Liver (tissue), 9 donors: ENCODE data around the gene B3GAT3. TPM values are rescaled to one million over a fixed set of nuclear protein-coding genes. Genes with fewer than 3 reads are reported as not detected.
"Not testable (repeated sequence)": the region's sequence is repeated elsewhere in the genome, so short reads cannot be mapped to it uniquely, and the experiment has no call there.

ENCODE experiments used
- DNase-seq: peaks from one replicate; pipeline ENCODE4 v3.0.0-alpha.2; 2017; ENCODE audit warnings: low spot score
- H3K27ac ChIP-seq, 2 donors: one replicate each; pipeline ENCODE4 v1.7.0; 2013; ENCODE audit warnings: inconsistent platforms in 2 of 2, low read length in 2 of 2, control low read depth in 1 of 2, low read depth in 1 of 2, mild to moderate bottlenecking in 1 of 2
- H3K27me3 ChIP-seq, 4 donors: one replicate each; pipeline versions ENCODE4 v1.6.1 to v1.7.0; 2013; ENCODE audit warnings: low read length in 3 of 4, inconsistent platforms in 1 of 4, mild to moderate bottlenecking in 1 of 4, moderate library complexity in 1 of 4; ENCODE audit not compliant: control insufficient read depth in 4 of 4, insufficient read depth in 4 of 4
- H3K36me3 ChIP-seq, 4 donors: one replicate each; pipeline versions ENCODE4 v1.6.1 to v1.7.0; 2013; ENCODE audit warnings: low read length in 3 of 4, mild to moderate bottlenecking in 3 of 4, low read depth in 1 of 4, moderate library complexity in 1 of 4; ENCODE audit not compliant: control insufficient read depth in 4 of 4, insufficient read depth in 3 of 4
- H3K4me1 ChIP-seq, 4 donors: one replicate each; pipeline versions ENCODE4 v1.6.1 to v1.7.0; 2013; ENCODE audit warnings: low read length in 3 of 4, mild to moderate bottlenecking in 3 of 4, moderate library complexity in 1 of 4; ENCODE audit not compliant: control insufficient read depth in 4 of 4, insufficient read depth in 4 of 4
- H3K4me3 ChIP-seq, 3 donors: one replicate each; pipeline versions ENCODE4 v1.6.1 to v1.7.0; 2013; ENCODE audit warnings: low read length in 3 of 3, control low read depth in 1 of 3, low read depth in 1 of 3, mild to moderate bottlenecking in 1 of 3
- H3K9ac ChIP-seq, 2 donors: one replicate each; pipeline ENCODE4 v1.7.0; 2013; ENCODE audit warnings: low read length in 2 of 2, mild to moderate bottlenecking in 2 of 2, moderate library complexity in 2 of 2, control low read depth in 1 of 2, low read depth in 1 of 2
- H3K9me3 ChIP-seq, 4 donors: one replicate each; pipeline versions ENCODE4 v1.6.1 to v1.7.0; 2013; ENCODE audit warnings: low read length in 3 of 4; ENCODE audit not compliant: control insufficient read depth in 4 of 4
- EGR1 ChIP-seq, 2 donors: IDR thresholded peaks; 2 replicates each; pipeline ENCODE4 v1.6.1; 2016 to 2018; ENCODE audit warnings: antibody characterized with exemption in 2 of 2, low read depth in 2 of 2
- FOXA1 ChIP-seq: IDR thresholded peaks from 2 replicates; pipeline ENCODE4 v1.6.1; 2016; ENCODE audit warnings: antibody characterized with exemption
- FOXA2 ChIP-seq: IDR thresholded peaks from 2 replicates; pipeline ENCODE4 v1.6.1; 2016; ENCODE audit warnings: antibody characterized with exemption
- GABPA ChIP-seq, 2 donors: IDR thresholded peaks in 1 of 2; conservative IDR thresholded peaks in 1 of 2; 2 replicates each; pipeline ENCODE4 v1.6.1; 2016; ENCODE audit warnings: antibody characterized with exemption in 2 of 2, mild to moderate bottlenecking in 1 of 2, moderate library complexity in 1 of 2
- JUND ChIP-seq, 2 donors: IDR thresholded peaks; 2 replicates each; pipeline ENCODE4 v1.6.1; 2016; ENCODE audit warnings: antibody characterized with exemption in 2 of 2
- RAD21 ChIP-seq, 2 donors: IDR thresholded peaks; 2 replicates each; pipeline ENCODE4 v1.6.1; 2016; ENCODE audit warnings: antibody characterized with exemption in 2 of 2, mild to moderate bottlenecking in 2 of 2
- RXRA ChIP-seq, 2 donors: IDR thresholded peaks; 2 replicates each; pipeline ENCODE4 v1.6.1; 2017 to 2018; ENCODE audit warnings: antibody characterized with exemption in 2 of 2, mild to moderate bottlenecking in 1 of 2
- TAF1 ChIP-seq: conservative IDR thresholded peaks from 2 replicates; pipeline ENCODE4 v1.6.1; 2016; ENCODE audit warnings: antibody characterized with exemption, mild to moderate bottlenecking
- YY1 ChIP-seq: IDR thresholded peaks from 2 replicates; pipeline ENCODE4 v1.6.1; 2016; ENCODE audit warnings: antibody characterized with exemption, mild to moderate bottlenecking
- ZBTB33 ChIP-seq: IDR thresholded peaks from 2 replicates; pipeline ENCODE4 v1.6.1; 2016; ENCODE audit warnings: antibody characterized with exemption
- WGBS: extraction: QIAGEN DNeasy Blood & Tissue Kit; methylation state at CpG from one replicate; pipeline ENCODE4 v1.1.7; 2013; 5-methylcytosine and 5-hydroxymethylcytosine counted together
- polyA plus RNA-seq, 2 donors: library from polyadenylated mRNA; stranded (reverse) in 1 of 2; unstranded in 1 of 2; fragments of 200-250 nt in 1 of 2; fragments of >200 nt in 1 of 2; fragmentation: Nextera tagmentation in 1 of 2; extraction: Ambion mirVana in 1 of 2; gene quantifications; one replicate each; pipeline versions ENCODE4 v1.2.1 to v1.2.3, GENCODE V29; 2013 to 2015
- total RNA-seq, 2 donors: library from RNA; depleted of rRNA; stranded (reverse); fragments of >200 nt; gene quantifications; one replicate each; pipeline ENCODE4 v1.2.3, GENCODE V29; 2014
- TF ChIP-seq, protein P1 (sequence below): IDR thresholded peaks from 2 replicates; pipeline ENCODE4 v1.6.1; 2016; ENCODE audit warnings: antibody characterized with exemption, mild to moderate bottlenecking
- TF ChIP-seq, protein P2 (sequence below): fragments of 150-350 bp; IDR thresholded peaks from 2 replicates; pipeline ENCODE4 v1.5.1; 2017; ENCODE audit warnings: improper control_type of control experiment, low read depth, low read length; ENCODE audit not compliant: missing input control
- TF ChIP-seq, protein P3 (sequence below): IDR thresholded peaks from 2 replicates; pipeline ENCODE4 v1.6.1; 2016; ENCODE audit warnings: antibody characterized with exemption
- TF ChIP-seq, protein P4 (sequence below): IDR thresholded peaks from 2 replicates; pipeline ENCODE4 v1.6.1; 2016; ENCODE audit warnings: antibody characterized with exemption
- donor health status: healthy.
- donor health status: healthy.
- donor health status: healthy.
- donor health status: healthy.
- donor health status: healthy.

B3GAT3 gene
- total and polyA plus RNA-seq, 4 donors: 13.1 to 29.2 (median 17.8) TPM

DNA sequence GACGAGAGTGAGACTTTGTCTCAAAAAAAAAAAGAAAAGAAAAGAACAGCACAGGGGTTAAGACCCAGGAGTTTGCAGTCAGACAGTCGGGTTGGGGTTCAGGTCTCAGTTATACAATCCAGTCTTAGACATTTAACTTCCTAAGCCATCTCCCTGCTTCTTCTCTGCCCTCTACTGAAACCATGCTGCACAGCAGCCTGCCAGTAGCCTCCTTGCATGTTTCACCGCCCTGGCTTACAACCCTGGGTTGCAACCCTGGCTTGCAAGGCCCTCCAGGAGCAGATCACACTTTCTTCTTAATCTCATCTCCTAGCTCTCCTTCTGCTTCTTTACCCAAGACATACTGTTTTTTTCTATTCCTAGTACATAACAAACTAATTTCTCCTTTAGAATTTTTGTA is 5.9 kb upstream of the B3GAT3 start:
- no peak overlapping the region for H3K4me3 ChIP-seq
- TF ChIP-seq, protein P1, sequence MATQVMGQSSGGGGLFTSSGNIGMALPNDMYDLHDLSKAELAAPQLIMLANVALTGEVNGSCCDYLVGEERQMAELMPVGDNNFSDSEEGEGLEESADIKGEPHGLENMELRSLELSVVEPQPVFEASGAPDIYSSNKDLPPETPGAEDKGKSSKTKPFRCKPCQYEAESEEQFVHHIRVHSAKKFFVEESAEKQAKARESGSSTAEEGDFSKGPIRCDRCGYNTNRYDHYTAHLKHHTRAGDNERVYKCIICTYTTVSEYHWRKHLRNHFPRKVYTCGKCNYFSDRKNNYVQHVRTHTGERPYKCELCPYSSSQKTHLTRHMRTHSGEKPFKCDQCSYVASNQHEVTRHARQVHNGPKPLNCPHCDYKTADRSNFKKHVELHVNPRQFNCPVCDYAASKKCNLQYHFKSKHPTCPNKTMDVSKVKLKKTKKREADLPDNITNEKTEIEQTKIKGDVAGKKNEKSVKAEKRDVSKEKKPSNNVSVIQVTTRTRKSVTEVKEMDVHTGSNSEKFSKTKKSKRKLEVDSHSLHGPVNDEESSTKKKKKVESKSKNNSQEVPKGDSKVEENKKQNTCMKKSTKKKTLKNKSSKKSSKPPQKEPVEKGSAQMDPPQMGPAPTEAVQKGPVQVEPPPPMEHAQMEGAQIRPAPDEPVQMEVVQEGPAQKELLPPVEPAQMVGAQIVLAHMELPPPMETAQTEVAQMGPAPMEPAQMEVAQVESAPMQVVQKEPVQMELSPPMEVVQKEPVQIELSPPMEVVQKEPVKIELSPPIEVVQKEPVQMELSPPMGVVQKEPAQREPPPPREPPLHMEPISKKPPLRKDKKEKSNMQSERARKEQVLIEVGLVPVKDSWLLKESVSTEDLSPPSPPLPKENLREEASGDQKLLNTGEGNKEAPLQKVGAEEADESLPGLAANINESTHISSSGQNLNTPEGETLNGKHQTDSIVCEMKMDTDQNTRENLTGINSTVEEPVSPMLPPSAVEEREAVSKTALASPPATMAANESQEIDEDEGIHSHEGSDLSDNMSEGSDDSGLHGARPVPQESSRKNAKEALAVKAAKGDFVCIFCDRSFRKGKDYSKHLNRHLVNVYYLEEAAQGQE: no peak
- TF ChIP-seq, protein P2, sequence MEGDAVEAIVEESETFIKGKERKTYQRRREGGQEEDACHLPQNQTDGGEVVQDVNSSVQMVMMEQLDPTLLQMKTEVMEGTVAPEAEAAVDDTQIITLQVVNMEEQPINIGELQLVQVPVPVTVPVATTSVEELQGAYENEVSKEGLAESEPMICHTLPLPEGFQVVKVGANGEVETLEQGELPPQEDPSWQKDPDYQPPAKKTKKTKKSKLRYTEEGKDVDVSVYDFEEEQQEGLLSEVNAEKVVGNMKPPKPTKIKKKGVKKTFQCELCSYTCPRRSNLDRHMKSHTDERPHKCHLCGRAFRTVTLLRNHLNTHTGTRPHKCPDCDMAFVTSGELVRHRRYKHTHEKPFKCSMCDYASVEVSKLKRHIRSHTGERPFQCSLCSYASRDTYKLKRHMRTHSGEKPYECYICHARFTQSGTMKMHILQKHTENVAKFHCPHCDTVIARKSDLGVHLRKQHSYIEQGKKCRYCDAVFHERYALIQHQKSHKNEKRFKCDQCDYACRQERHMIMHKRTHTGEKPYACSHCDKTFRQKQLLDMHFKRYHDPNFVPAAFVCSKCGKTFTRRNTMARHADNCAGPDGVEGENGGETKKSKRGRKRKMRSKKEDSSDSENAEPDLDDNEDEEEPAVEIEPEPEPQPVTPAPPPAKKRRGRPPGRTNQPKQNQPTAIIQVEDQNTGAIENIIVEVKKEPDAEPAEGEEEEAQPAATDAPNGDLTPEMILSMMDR: no peak
- no peak for DNase-seq
- H3K9me3 ChIP-seq: no peaks in the 10 kb centered on the region
- H3K27me3 ChIP-seq: no peaks in the 10 kb centered on the region
- H3K27ac ChIP-seq: no peak overlapping the region
- H3K4me1 ChIP-seq: peaks cover 0 to under 1% (median 0%) of the 10 kb centered on the region in 4 donors
- peaks cover 36 to 73% (median 68%) of the 10 kb centered on the region in 4 donors for H3K36me3 ChIP-seq
- H3K9ac ChIP-seq: no peak overlapping the region
- WGBS: 90% methylated on average over 3 of the region's 3 CpGs

DNA sequence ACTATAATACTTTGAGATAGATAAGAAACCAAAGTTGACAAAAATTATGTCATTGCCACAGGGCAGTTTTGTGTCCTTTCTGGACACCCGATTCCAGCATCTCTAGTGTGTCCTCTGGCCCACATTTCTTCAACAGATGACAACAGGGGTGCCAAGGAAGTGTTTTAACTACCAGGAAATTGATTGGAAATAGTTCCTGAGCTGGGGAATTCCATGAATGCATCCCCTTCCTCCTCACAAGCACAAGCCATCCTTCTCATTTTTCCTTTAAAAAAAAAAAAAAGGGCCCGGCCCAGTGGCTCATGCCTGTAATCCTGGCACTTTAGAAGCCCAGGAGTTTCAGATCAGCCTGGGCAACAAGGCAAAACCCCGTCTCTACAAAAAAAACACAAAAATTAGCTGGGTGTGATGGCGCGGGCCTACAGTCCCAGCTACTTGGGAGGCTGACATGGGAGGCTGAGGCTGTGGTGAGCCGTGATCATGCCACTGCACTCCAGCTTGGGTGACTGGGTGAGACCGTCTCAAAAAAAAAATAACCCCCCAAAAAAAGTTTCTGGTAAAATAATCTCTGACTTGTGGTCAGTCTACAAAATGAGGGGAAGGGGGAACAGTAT is 797 bp upstream of the B3GAT3 start:
- H3K36me3 ChIP-seq: peaks cover 9 to 27% (median 24%) of the 10 kb centered on the region in 4 donors
- no peak overlapping the region for H3K4me3 ChIP-seq
- H3K27ac ChIP-seq: peak overlapping the region; percentile 80 to 96
- no peaks in the 10 kb centered on the region for H3K27me3 ChIP-seq
- DNase-seq: no peak
- TF ChIP-seq GABPA (IDR thresholded peaks at IDR 0.05 in 1 of 2, conservative IDR thresholded peaks at IDR 0.05 in 1 of 2) (no peak), RAD21 (IDR thresholded peaks at IDR 0.05) (no peak)
- peaks cover 4 to 17% (median 10%) of the 10 kb centered on the region in 4 donors for H3K4me1 ChIP-seq
- 89% methylated on average over 7 of the region's 7 CpGs for WGBS
- no peak overlapping the region for H3K9ac ChIP-seq
- no peaks in the 10 kb centered on the region for H3K9me3 ChIP-seq

GRCh38 chr11:62621027-62621566 is 689 bp downstream of the B3GAT3 start:
- DNase-seq: no peak
- Histone ChIP-seq H3K9me3 (no peaks in the 10 kb centered on the region), H3K4me3 (peak overlapping the region; percentile 68 to 89 (median 74)), H3K4me1 (peaks cover 4 to 17% (median 10%) of the 10 kb centered on the region in 4 donors), H3K27me3 (no peaks in the 10 kb centered on the region), H3K27ac (peak overlapping the region; percentile 80 to 96), H3K9ac (peak overlapping the region; percentile 33 to 77), H3K36me3 (peaks cover 0 to 21% (median 12%) of the 10 kb centered on the region in 4 donors)
- WGBS: 28% methylated on average over 8 of the region's 8 CpGs
- TF ChIP-seq RAD21 (IDR thresholded peaks at IDR 0.05): no peak
- no peak for TF ChIP-seq TAF1
- TF ChIP-seq YY1: no peak
- TF ChIP-seq FOXA1: no peak
- no peak for TF ChIP-seq FOXA2
- no peak for TF ChIP-seq JUND (IDR thresholded peaks at IDR 0.05)
- TF ChIP-seq GABPA (IDR thresholded peaks at IDR 0.05 in 1 of 2, conservative IDR thresholded peaks at IDR 0.05 in 1 of 2): no peak
- TF ChIP-seq ZBTB33: no peak
- TF ChIP-seq, protein P3, sequence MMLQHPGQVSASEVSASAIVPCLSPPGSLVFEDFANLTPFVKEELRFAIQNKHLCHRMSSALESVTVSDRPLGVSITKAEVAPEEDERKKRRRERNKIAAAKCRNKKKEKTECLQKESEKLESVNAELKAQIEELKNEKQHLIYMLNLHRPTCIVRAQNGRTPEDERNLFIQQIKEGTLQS: no peak
- no peak for TF ChIP-seq RXRA (IDR thresholded peaks at IDR 0.05)
- TF ChIP-seq, protein P4, sequence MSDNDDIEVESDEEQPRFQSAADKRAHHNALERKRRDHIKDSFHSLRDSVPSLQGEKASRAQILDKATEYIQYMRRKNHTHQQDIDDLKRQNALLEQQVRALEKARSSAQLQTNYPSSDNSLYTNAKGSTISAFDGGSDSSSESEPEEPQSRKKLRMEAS: no peak
- TF ChIP-seq EGR1 (IDR thresholded peaks at IDR 0.05; ENCODE audit: low read depth in 2 of 2): no peak

- H3K27me3 ChIP-seq, H3K27ac ChIP-seq, DNase-seq, H3K4me3 ChIP-seq, H3K9me3 ChIP-seq, H3K9ac ChIP-seq: not testable (repeated sequence)
- peaks cover 0 to 15% (median 2%) of the 10 kb centered on the region in 4 donors for H3K36me3 ChIP-seq
- WGBS: 97% methylated on average over 14 of the region's 14 CpGs
- peaks cover 7 to 28% (median 17%) of the 10 kb centered on the region in 4 donors for H3K4me1 ChIP-seq
These were observed 4.8 kb downstream of the B3GAT3 start for GRCh38 chr11:62616957-62617356.
